GM21423 (cell line): ENCODE measurements around the gene SRPK2.
"Not testable (repeated sequence)": the region's sequence is repeated elsewhere in the genome, so short reads cannot be mapped to it uniquely, and the experiment has no call there.

Experiments used
- ATAC-seq: cut with Tn5 transposase; IDR thresholded peaks from one replicate; pipeline ENCODE4 v1.9.1; 2021; ENCODE audit warnings: mild to moderate bottlenecking, moderate library complexity; ENCODE audit not compliant: unreplicated experiment

The SRPK2 gene

GRCh38 chr7:105345003-105345402, 43.7 kb downstream of the SRPK2 start:
- ATAC-seq, result no peak

GRCh38 chr7:105339404-105340323, 49.1 kb downstream of the SRPK2 start:
- ATAC-seq, result no peak

- no peak for ATAC-seq
These were observed 51.2 kb downstream of the SRPK2 start for GRCh38 chr7:105337529-105337928.

GRCh38 chr7:105336009-105336408, 52.7 kb downstream of the SRPK2 start:
- no peak for ATAC-seq

- not testable (repeated sequence) for ATAC-seq
These were observed 56.1 kb downstream of the SRPK2 start for GRCh38 chr7:105332661-105333060.

- ATAC-seq, result no peak
These were observed 58.2 kb downstream of the SRPK2 start for GRCh38 chr7:105330526-105330925.

GRCh38 chr7:105327201-105327600, 61.5 kb downstream of the SRPK2 start:
- no peak for ATAC-seq

GRCh38 chr7:105325216-105325904, 63.4 kb downstream of the SRPK2 start:
- ATAC-seq, result peak; percentile 69

- ATAC-seq, result not testable (repeated sequence)
These were observed 64.1 kb downstream of the SRPK2 start for GRCh38 chr7:105324606-105325005.

GRCh38 chr7:105323366-105323765, 65.4 kb downstream of the SRPK2 start:
- ATAC-seq, result no peak

- no peak for ATAC-seq
These were observed 66.0 kb downstream of the SRPK2 start for GRCh38 chr7:105322655-105323277.

GRCh38 chr7:105321754-105322455, 66.8 kb downstream of the SRPK2 start:
- no peak for ATAC-seq

- ATAC-seq, result no peak
These were observed 67.8 kb downstream of the SRPK2 start for GRCh38 chr7:105320896-105321295.

GRCh38 chr7:105319578-105319977, 69.1 kb downstream of the SRPK2 start:
- no peak for ATAC-seq

- no peak for ATAC-seq
These were observed 72.0 kb downstream of the SRPK2 start for GRCh38 chr7:105316578-105317344.

GRCh38 chr7:105315357-105315756, 73.4 kb downstream of the SRPK2 start:
- no peak for ATAC-seq

- peak; percentile 48 for ATAC-seq
These were observed 79.2 kb downstream of the SRPK2 start for GRCh38 chr7:105309235-105310169.

GRCh38 chr7:105307163-105307672, 81.5 kb downstream of the SRPK2 start:
- ATAC-seq, result no peak

- no peak for ATAC-seq
These were observed 82.4 kb downstream of the SRPK2 start for GRCh38 chr7:105306298-105306748.
